ENCODE measurements around the gene NEDD4L.

The NEDD4L gene

GRCh38 chr18:58300867-58301266 is 256.8 kb downstream of the NEDD4L start:
- no peak for DNase-seq

- no peak for DNase-seq
These were observed 258.8 kb downstream of the NEDD4L start for GRCh38 chr18:58302811-58303210.

GRCh38 chr18:58303363-58303762 is 259.3 kb downstream of the NEDD4L start:
- DNase-seq = no peak

DNA sequence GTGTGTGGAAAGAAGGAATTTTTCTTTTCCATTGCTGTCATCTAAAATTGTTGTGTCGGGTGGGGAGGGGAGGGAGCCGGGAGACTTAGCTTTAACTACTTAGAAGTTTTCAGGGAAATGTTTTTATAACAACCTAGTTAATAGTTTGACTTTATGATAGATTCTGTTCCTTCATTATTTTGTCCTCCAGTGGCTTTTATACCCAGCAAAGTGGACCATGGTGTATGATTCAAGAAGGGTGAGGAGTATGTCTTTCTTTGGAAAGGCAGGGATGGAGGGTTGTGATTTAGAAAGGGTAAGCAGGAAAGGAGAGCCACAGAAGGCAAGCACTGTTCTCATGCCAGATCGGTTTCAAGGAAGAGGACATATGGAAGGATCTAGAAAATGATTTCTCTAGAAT is 261.8 kb downstream of the NEDD4L start:
- no peak for DNase-seq

DNA sequence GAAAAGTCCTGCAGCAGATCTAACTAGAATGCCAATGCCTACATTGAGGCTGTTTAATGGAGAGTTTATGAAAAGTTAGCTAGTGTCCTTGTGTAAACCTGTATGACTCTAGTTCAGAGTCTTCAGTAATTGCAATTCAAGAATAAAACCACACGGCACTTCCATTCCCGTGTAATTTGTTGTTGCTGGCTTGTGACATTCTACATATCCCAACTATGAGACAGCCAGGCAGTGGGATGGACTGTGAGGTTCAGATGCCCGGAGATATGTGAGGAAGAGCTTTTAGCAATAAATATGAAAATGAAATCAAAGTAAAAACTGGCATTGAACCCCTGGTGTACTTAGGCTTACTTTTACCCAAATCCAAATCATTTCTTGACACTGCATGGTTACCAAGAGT is 263.4 kb downstream of the NEDD4L start:
- DNase-seq = no peak

GRCh38 chr18:58308463-58308862 is 264.4 kb downstream of the NEDD4L start:
- no peak for DNase-seq

- no peak for DNase-seq
These were observed 265.1 kb downstream of the NEDD4L start for GRCh38 chr18:58309099-58309498.

DNA sequence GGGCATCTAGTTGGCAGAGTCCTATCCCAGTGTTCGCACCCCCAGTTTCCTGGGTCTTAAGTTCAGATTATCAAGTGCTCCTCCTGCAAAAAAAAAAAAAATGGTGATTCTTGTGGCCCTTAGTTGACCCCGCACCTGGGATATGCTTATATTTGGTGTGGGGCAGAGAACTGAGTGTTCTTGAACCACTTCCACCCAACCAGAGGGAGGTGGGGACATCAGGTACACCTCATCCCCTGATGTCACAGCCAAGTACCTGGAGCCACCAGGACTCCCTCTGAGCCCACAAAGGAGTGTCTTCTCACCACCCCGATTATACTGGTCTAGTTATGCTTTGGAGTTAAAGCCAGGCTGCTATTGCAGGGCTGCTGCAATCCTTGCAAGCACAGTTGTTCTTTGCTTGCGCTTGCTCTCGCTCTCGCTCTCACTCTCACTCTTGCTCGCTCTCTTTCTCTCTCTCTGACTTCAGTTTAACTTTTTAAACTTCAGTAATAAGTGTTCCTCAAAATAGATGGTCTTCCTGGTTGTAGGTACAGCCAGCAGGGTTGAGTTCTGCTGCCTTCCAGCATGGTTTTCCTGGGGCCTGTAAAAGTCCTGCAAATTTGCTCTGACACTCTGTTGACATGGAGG is 265.7 kb downstream of the NEDD4L start:
- no peak for DNase-seq

GRCh38 chr18:58310517-58310916 is 266.5 kb downstream of the NEDD4L start:
- DNase-seq = no peak

- no peak for DNase-seq
These were observed 267.4 kb downstream of the NEDD4L start for GRCh38 chr18:58311390-58311789.

GRCh38 chr18:58313491-58314032 is 269.5 kb downstream of the NEDD4L start:
- no peak for DNase-seq

GRCh38 chr18:58314284-58314683 is 270.3 kb downstream of the NEDD4L start:
- peak; percentile 28 to 56 for DNase-seq

DNA sequence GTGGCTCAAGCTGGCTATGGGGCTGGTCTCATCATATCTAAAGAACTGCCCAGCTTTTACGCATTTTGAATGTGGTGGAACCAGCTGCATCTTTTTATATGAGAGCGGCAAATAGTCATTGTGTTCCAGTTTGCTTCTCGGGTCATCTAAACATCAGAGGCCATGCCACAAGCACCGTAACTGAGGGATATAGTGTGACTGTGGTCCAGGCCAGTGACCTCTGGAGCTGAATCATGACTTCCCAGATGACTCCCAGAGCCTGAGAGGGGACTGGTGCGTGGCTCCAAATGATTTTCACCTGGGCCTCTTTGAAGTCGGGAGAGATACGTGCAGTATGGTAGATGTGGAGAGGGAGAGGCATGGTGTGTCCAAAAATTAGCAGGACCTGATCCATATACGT is 271.0 kb downstream of the NEDD4L start:
- DNase-seq = no peak

- no peak for DNase-seq
These were observed 271.8 kb downstream of the NEDD4L start for GRCh38 chr18:58315739-58316215.

- no peak for DNase-seq
These were observed 272.6 kb downstream of the NEDD4L start for GRCh38 chr18:58316396-58317342.

GRCh38 chr18:58319719-58320118 is 275.7 kb downstream of the NEDD4L start:
- DNase-seq = no peak

DNA sequence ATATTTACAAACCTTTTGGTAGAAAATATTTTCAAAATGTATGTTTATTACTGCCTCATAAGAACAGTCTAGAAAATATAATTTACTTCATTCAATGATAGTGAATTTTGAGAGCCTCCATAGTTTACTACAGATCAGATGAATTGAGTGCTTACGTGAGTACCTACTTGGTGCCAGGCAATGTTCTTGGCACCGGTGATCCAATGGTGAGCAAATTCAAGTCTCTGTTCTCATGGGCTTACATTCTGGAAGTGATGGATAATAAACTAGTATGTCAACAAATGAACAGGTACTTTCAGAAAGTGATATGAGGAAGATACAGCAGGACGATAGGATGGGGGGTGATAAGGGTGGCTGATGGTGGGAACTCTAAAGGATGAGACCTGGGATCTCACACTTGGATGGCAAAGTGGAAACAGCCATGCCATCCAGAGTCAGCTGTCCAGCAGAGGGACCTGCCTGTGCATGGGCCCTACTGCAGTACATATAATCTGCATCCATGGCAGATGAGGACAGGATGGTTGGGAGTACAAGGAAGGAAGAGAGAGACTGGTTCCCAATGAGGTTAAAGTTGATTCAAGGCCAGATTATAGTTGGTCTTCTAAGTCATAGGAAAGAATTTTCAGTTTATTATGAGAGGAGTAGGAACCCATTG is 277.0 kb downstream of the NEDD4L start:
- DNase-seq = no peak

DNA sequence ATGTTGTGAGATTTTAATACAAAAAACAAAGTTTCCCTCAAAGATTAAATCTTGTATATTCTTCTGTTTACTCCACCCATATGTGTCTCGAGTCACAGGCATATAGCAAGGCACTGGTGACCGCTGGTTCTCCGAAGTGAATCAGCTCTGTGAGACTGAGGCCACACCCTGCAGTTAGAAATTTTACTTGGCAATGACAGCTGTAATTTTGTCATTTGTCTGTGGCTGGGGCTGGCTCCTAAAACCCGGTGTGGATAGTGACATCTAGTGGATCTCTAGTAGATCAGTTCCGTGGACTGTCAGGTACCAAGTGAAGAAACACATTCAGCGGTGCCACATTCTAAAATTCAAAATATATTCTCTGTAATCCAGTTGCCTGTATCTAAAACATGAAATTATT is 278.0 kb downstream of the NEDD4L start:
- DNase-seq = peak in 1 of 2 experiments; percentile 9

DNA sequence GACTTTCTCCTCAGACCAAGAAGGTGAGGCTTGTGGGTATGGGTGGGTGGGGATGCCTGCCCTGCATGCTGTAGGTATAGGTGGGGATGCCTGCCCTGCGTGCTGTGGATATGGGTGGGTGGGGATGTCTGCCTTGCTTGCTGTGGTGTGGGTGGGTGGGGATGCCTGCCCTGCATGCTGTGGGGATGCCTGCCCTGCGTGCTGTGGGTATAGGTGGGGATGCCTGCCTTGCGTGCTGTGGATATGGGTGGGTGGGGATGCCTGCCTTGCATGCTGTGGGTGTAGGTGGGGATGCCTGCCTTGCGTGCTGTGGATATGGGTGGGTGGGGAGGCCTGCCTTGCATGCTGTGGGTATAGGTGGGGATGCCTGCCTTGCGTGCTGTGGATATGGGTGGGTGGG is 278.4 kb downstream of the NEDD4L start:
- no peak for DNase-seq

DNA sequence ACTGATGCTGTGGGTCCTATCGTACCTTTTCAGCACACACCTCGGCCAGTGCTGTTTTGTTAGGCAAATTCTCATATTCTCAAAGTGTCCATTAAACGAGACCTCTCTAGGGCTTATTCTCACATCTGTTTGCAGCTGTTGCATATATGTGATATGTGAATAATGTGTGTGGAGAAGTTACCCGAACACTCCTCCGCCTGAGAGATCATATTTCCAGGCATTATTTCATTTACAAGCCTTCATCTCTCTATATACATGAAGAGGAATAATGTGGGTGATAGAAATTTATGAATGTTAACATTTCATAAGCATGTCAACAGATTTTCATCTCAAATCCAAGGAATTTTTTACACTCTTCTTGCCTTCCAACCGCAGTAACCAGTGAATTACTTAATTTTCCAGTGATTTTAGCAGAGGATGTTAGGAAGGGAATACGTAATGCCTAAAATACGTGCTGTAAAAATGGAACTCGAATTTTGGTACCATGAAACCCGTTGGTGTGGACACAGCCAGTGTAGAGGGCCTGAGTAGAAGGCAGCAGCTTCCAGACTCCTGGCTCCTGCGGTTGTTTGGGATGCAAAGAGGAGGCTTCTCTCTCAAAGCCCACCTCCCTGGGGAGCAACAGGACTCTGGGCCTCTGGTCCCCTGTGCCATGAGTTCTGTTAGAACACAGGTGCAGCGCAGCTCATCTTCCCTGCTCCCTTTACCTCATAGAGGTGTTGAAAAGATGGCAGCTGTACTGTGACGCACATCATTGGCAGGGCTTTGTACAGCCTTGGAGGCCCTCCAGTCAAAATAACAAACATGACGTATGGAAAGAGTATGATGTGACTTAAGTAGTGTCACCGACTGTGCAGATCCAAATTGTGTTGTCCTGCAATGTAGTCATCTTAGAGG is 280.1 kb downstream of the NEDD4L start:
- DNase-seq = no peak

DNA sequence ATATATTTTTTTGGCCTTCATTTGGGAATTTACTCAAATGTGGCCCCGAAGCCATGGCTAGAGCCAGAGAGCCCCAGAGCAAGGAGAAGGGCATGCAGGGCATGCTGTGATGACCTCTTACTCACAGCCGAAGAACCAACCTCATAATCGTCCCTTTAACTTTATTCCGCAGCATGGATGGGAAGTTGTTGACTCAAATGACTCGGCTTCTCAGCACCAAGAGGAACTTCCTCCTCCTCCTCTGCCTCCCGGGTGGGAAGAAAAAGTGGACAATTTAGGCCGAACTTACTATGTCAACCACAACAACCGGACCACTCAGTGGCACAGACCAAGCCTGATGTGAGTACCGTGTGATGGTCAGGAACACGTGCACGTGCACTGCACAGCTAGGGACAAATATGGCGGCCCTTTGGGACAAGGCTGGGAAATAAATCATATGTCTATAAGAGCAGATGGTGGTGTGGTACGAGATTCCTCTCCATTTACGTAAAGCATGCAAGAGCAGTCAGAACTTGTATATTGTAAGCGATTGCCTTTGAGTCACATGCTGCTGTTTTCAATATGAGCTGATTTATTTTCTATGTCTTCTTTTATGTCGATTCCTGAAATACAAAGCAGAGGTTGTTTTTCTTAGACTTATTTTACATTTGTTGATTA is 280.9 kb downstream of the NEDD4L start:
- DNase-seq = no peak

DNA sequence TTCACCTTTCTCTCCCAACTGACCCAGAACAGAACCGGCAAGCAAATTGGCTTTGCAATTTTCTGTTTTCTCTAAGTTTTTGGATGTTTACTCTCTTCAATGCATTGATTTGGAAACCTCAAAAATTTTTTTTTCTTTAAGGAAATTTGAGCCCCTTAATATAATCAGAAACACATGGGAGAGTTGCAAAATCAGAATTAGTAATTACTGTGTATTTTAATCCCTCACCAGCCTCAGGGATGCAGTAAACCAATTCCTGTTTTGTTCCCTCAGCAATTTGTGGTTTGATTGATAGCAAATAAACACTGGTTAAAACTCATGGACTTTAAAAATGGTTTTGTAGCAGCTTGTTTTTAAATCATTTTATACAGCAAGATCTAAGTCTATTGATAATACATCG is 281.5 kb downstream of the NEDD4L start:
- no peak for DNase-seq

Measured in AML-193 (cell line).